HuH-7 (cell line): ENCODE data around the gene TTYH3.

Source experiments
- DNase-seq: peaks from one replicate; pipeline ENCODE4 v3.0.0; 2011; ENCODE audit warnings: low spot score

The TTYH3 gene

GRCh38 chr7:2616387-2617324 is 15.1 kb upstream of the TTYH3 start:
- no peak for DNase-seq

- DNase-seq = no peak
These were observed 14.4 kb upstream of the TTYH3 start for GRCh38 chr7:2617325-2617905.

GRCh38 chr7:2619116-2619515 is 12.7 kb upstream of the TTYH3 start:
- no peak for DNase-seq

- peak; percentile 73 for DNase-seq
These were observed 10.5 kb upstream of the TTYH3 start for GRCh38 chr7:2621061-2621828.

- DNase-seq = peak; percentile 65
These were observed 9.7 kb upstream of the TTYH3 start for GRCh38 chr7:2621948-2622640.

GRCh38 chr7:2622869-2623697 is 8.7 kb upstream of the TTYH3 start:
- no peak for DNase-seq

- DNase-seq = no peak
These were observed 8.1 kb upstream of the TTYH3 start for GRCh38 chr7:2623698-2624014.

- DNase-seq = no peak
These were observed 7.4 kb upstream of the TTYH3 start for GRCh38 chr7:2624293-2624886.

GRCh38 chr7:2626498-2627117 is 5.2 kb upstream of the TTYH3 start:
- no peak for DNase-seq

- no peak for DNase-seq
These were observed 4.3 kb upstream of the TTYH3 start for GRCh38 chr7:2627258-2628129.

- DNase-seq = no peak
These were observed 3.7 kb upstream of the TTYH3 start for GRCh38 chr7:2628130-2628482.

GRCh38 chr7:2628891-2629290 is 2.9 kb upstream of the TTYH3 start:
- no peak for DNase-seq

- DNase-seq = no peak
These were observed 1.8 kb upstream of the TTYH3 start for GRCh38 chr7:2629746-2630681.

GRCh38 chr7:2632733-2633537 is 1.1 kb downstream of the TTYH3 start:
- DNase-seq = peak; percentile 59

- DNase-seq = no peak
These were observed 1.9 kb downstream of the TTYH3 start for GRCh38 chr7:2633538-2634266.

- no peak for DNase-seq
These were observed 2.7 kb downstream of the TTYH3 start for GRCh38 chr7:2634267-2635145.
